Measurements from ENCODE around the gene NCKAP5. TPM values are rescaled to one million over a fixed set of nuclear protein-coding genes. Genes with fewer than 3 reads are reported as not detected.

Gene NCKAP5
- total RNA-seq, 1 donor from 2014 or later, result 8.8 TPM

DNA sequence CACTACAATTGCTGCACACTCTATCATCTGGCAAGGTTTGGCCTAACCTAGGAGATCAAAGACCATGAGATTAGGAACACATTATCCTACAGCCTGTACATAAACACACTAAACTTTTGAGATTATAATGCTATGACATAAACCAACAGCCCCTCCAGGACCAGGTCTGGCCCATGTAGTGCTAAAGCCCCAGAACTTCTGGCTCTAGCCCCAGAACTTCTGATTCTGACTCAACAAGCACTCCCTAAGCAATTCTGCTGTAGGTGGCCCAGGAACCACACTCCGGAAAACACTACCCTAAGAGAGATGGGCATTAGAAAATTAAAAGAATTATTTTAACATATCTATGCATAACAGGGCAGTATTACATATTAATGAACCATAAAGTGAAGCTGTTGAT is 528.7 kb downstream of the NCKAP5 start:
- Histone ChIP-seq H3K36me3 (no peaks in the 10 kb centered on the region), H3K27me3 (no peaks in the 10 kb centered on the region), H3K4me3 (no peak overlapping the region), H3K4me1 (no peaks in the 10 kb centered on the region), H3K9me3 (peaks cover 7% of the 10 kb centered on the region), H3K27ac (no peak overlapping the region)
- no peak for DNase-seq (ENCODE audit: extremely low spot score in 2 of 2)
- intact Hi-C loops (cut with DNase I), result no loop called here
- TF ChIP-seq POLR2A (IDR thresholded peaks at IDR 0.05), result no peak
- TF ChIP-seq, protein P1, sequence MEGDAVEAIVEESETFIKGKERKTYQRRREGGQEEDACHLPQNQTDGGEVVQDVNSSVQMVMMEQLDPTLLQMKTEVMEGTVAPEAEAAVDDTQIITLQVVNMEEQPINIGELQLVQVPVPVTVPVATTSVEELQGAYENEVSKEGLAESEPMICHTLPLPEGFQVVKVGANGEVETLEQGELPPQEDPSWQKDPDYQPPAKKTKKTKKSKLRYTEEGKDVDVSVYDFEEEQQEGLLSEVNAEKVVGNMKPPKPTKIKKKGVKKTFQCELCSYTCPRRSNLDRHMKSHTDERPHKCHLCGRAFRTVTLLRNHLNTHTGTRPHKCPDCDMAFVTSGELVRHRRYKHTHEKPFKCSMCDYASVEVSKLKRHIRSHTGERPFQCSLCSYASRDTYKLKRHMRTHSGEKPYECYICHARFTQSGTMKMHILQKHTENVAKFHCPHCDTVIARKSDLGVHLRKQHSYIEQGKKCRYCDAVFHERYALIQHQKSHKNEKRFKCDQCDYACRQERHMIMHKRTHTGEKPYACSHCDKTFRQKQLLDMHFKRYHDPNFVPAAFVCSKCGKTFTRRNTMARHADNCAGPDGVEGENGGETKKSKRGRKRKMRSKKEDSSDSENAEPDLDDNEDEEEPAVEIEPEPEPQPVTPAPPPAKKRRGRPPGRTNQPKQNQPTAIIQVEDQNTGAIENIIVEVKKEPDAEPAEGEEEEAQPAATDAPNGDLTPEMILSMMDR (IDR thresholded peaks at IDR 0.05), result no peak
- TF ChIP-seq POLR2AphosphoS5 (IDR thresholded peaks at IDR 0.05; ENCODE audit: insufficient read depth in 1 of 2, low read depth in 1 of 2), result no peak

DNA sequence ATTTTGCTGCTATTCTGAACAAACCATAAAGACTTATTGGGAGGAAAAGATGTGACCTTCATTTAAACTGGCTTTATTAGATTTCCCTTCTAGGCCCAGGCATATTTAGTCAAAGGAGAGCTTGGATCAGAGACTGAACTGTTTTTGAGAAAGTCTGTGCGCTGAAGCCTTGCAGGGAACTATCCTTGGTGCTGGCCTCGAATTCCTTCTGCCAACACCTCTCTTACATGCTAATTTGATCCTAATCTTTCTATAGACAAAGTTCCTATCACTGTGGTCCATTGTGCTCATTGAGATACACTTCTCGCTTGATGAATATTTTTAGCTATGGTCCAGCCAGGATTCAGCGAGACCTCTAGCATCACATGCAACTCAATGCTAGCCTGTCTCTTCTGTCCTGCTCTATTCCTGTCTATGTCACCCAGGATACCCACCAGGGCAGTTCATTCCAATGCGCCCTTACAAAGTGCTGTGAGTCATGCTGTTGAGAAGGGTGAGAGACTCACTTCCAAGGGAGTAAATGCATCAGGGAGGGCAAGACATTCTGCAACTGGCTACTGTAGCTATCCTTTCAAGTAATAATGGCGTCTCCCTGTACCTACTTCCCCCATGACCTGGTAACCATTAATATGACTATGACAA is 541.6 kb downstream of the NCKAP5 start:
- no peak for TF ChIP-seq POLR2AphosphoS5 (IDR thresholded peaks at IDR 0.05; ENCODE audit: insufficient read depth in 1 of 2, low read depth in 1 of 2)
- TF ChIP-seq, protein P1 (IDR thresholded peaks at IDR 0.05), result no peak
- TF ChIP-seq POLR2A (IDR thresholded peaks at IDR 0.05), result no peak
- no peaks in the 10 kb centered on the region for H3K27me3 ChIP-seq
- intact Hi-C loops (cut with DNase I), result no loop called here
- H3K4me3 ChIP-seq, result no peak overlapping the region
- no peak overlapping the region for H3K27ac ChIP-seq
- H3K4me1 ChIP-seq, result no peaks in the 10 kb centered on the region
- DNase-seq (ENCODE audit: extremely low spot score in 2 of 2), result no peak
- H3K36me3 ChIP-seq, result no peaks in the 10 kb centered on the region
- no peaks in the 10 kb centered on the region for H3K9me3 ChIP-seq

DNA sequence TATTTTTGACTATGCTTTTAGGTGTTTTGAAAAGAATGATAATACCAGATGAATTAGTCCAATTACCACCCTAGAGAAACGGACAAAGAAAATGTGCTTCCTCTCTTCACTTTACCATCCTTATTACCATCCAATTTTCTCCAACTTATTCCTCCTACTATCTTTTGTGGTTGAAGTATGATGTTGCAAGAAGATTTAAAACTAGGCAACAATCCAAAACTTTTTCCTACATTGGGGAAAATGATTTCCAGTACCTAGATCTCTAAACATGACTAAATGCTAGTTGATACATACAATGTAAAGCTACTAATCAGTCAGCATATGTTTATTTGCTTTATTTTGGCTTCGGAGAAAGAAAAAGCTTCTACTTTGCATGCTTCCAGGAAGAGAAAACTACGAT is 543.3 kb downstream of the NCKAP5 start:
- TF ChIP-seq, protein P1 (IDR thresholded peaks at IDR 0.05), result no peak
- TF ChIP-seq POLR2AphosphoS5 (IDR thresholded peaks at IDR 0.05; ENCODE audit: insufficient read depth in 1 of 2, low read depth in 1 of 2), result no peak
- no peak for TF ChIP-seq POLR2A (IDR thresholded peaks at IDR 0.05)
- H3K4me1 ChIP-seq, result no peaks in the 10 kb centered on the region
- intact Hi-C loops (cut with DNase I), result no loop called here

DNA sequence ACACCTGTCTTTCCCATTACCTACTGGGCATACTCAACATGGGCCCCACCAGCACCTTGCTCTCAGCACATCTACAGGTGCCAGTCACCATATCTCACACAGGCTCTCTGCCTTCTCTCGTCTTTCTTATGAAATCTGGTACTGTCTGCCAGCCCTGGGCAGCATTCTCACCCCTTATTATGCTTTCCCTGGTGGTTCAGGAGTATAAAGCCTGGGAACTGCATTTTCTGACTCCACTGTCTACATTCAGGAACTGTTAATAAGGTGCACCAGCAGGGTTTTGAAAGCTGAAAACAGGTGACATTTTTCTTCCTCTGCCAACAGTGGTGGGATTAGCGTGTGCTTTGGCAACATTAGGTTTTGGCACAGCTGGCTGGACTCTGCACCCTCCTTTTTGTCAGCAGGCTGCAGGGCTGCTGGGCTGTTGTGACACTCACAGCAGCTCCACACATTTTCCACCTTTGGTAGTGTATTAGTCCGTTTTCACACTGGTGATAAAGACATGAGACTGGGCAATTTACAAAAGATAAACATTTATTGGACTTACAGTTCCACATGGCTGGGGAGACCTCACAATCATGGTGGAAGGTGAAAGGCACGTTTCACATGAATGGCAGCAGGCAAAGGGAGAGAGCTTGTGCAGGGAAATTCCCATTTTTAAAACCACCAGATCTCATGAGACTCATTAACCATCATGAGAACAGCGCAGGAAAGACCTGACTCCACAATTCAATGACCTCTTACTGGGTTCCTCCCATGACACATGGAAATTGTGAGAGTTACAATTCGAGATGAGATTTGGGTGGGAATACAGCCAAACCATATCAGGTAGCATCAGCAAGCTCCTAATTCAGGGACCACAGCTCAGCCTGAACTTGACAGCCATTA is 555.2 kb downstream of the NCKAP5 start:
- intact Hi-C loops (cut with DNase I), result no loop called here
- TF ChIP-seq POLR2AphosphoS5 (IDR thresholded peaks at IDR 0.05; ENCODE audit: insufficient read depth in 1 of 2, low read depth in 1 of 2), result no peak
- no peak for TF ChIP-seq POLR2A (IDR thresholded peaks at IDR 0.05)
- TF ChIP-seq, protein P1 (IDR thresholded peaks at IDR 0.05), result no peak

More for the DNA sequence above, 543.3 kb downstream of the NCKAP5 start:
- Histone ChIP-seq H3K36me3 (no peaks in the 10 kb centered on the region), H3K27ac (no peak overlapping the region), H3K9me3 (no peaks in the 10 kb centered on the region), H3K4me3 (no peak overlapping the region), H3K27me3 (no peaks in the 10 kb centered on the region)
- no peak for DNase-seq (ENCODE audit: extremely low spot score in 2 of 2)

DNA sequence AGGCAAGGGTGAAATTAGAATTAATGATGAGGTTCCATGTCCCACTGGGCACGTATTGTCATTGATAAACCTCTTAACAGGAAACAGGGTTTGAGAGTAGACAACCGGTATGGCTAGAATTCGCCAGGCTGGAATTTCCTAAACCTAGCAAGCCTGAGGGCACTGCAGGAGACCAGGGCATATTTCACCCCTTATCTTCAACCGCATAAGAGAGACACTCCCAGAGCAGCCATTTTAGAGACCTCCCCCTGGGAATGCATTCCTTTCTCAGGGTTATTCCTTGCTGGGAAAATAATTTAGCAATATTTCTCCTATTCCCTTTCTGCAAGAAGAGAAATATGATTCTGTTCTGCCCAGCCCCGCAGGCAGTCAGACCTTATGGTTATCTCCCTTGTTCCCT is 563.6 kb downstream of the NCKAP5 start:
- Histone ChIP-seq H3K4me3 (no peak overlapping the region), H3K27me3 (no peaks in the 10 kb centered on the region), H3K36me3 (no peaks in the 10 kb centered on the region), H3K27ac (no peak overlapping the region), H3K4me1 (no peaks in the 10 kb centered on the region), H3K9me3 (no peaks in the 10 kb centered on the region)
- DNase-seq (ENCODE audit: extremely low spot score in 2 of 2), result no peak
- intact Hi-C loops (cut with DNase I), result no loop called here
- TF ChIP-seq POLR2AphosphoS5 (IDR thresholded peaks at IDR 0.05; ENCODE audit: insufficient read depth in 1 of 2, low read depth in 1 of 2) (no peak), POLR2A (IDR thresholded peaks at IDR 0.05) (no peak)
- TF ChIP-seq, protein P1 (IDR thresholded peaks at IDR 0.05), result no peak

More for the DNA sequence above, 555.2 kb downstream of the NCKAP5 start:
- H3K4me3 ChIP-seq, result no peak overlapping the region
- no peaks in the 10 kb centered on the region for H3K9me3 ChIP-seq
- DNase-seq (ENCODE audit: extremely low spot score in 2 of 2), result no peak
- no peaks in the 10 kb centered on the region for H3K4me1 ChIP-seq
- no peaks in the 10 kb centered on the region for H3K36me3 ChIP-seq
- H3K27ac ChIP-seq, result no peak overlapping the region
- no peaks in the 10 kb centered on the region for H3K27me3 ChIP-seq

All from vagina (tissue), 2 donors.